CD14-positive monocyte (primary cell): ENCODE data around the gene TAS1R1. TPM values are rescaled to one million over a fixed set of nuclear protein-coding genes. Genes with fewer than 3 reads are reported as not detected.
A peak's percentile ranks its signal among the peaks of the same experiment; 100 is the strongest.

Experiments
- DNase-seq, 3 donors: peaks; one replicate each; pipeline ENCODE4 v3.0.0-alpha.2; 2011 to 2022
- H2AFZ ChIP-seq: 2 replicates; pipeline ENCODE4 v1.6.0; 2012; ENCODE audit warnings: mild to moderate bottlenecking, low read depth, low read length, inconsistent platforms; ENCODE audit not compliant: insufficient read depth, poor library complexity, severe bottlenecking
- H3K27ac ChIP-seq, 2 donors: 1 replicate in 1 of 2; 2 replicates in 1 of 2; pipeline ENCODE4 v1.5.1; 2012 to 2013; ENCODE audit warnings: low read length in 2 of 2, control low read depth in 1 of 2, inconsistent platforms in 1 of 2, low read depth in 1 of 2, mild to moderate bottlenecking in 1 of 2
- H3K27me3 ChIP-seq, 2 donors: one replicate each; pipeline versions ENCODE4 v1.6.0 to v1.6.1; 2011 to 2013; ENCODE audit warnings: low read length in 2 of 2; ENCODE audit not compliant: control insufficient read depth in 2 of 2, insufficient read depth in 2 of 2
- H3K36me3 ChIP-seq, 2 donors: replicated peaks in 1 of 2; 1 replicate in 1 of 2; 2 replicates in 1 of 2; pipeline versions ENCODE4 v1.5.1 to v1.6.1; 2012 to 2013; ENCODE audit warnings: low read length in 2 of 2, control low read depth in 1 of 2, inconsistent platforms in 1 of 2, mild to moderate bottlenecking in 1 of 2; ENCODE audit not compliant: insufficient read depth in 2 of 2, control insufficient read depth in 1 of 2
- H3K4me1 ChIP-seq, 2 donors: 1 replicate in 1 of 2; 2 replicates in 1 of 2; pipeline versions ENCODE4 v1.5.1 to v1.6.1; 2012 to 2013; ENCODE audit warnings: low read length in 2 of 2, control low read depth in 1 of 2, inconsistent platforms in 1 of 2, mild to moderate bottlenecking in 1 of 2, moderate library complexity in 1 of 2; ENCODE audit not compliant: insufficient read depth in 2 of 2, control insufficient read depth in 1 of 2
- H3K4me2 ChIP-seq: replicated peaks from 2 replicates; pipeline ENCODE3; 2012; ENCODE audit warnings: low read length, moderate library complexity, mild to moderate bottlenecking; ENCODE audit not compliant: poor library complexity, severe bottlenecking; ENCODE audit errors: extremely low read depth
- H3K4me3 ChIP-seq, 3 experiments: fragments of 200-600 bp in 1 of 3; sonication (generic) in 1 of 3; replicated peaks in 1 of 3; 1 replicate in 2 of 3; 2 replicates in 1 of 3; pipeline ENCODE4 v1.5.1; 2011 to 2013; ENCODE audit warnings: low read length in 3 of 3, mild to moderate bottlenecking in 3 of 3, control low read depth in 2 of 3, low read depth in 2 of 3, inconsistent platforms in 1 of 3, moderate library complexity in 1 of 3
- H3K79me2 ChIP-seq: 2 replicates; pipeline ENCODE4 v1.6.0; 2012; ENCODE audit warnings: mild to moderate bottlenecking, control low read depth, inconsistent platforms, low read length, moderate library complexity; ENCODE audit not compliant: insufficient read depth
- H3K9ac ChIP-seq: 2 replicates; pipeline ENCODE4 v1.6.0; 2017; ENCODE audit warnings: low read length, mild to moderate bottlenecking; ENCODE audit not compliant: insufficient read depth, poor library complexity, severe bottlenecking
- H3K9me3 ChIP-seq, 2 donors: replicated peaks in 1 of 2; 1 replicate in 1 of 2; 2 replicates in 1 of 2; pipeline versions ENCODE4 v1.5.1 to v1.6.1; 2012 to 2013; ENCODE audit warnings: low read length in 2 of 2, control low read depth in 1 of 2; ENCODE audit not compliant: control insufficient read depth in 1 of 2, insufficient read depth in 1 of 2
- H4K20me1 ChIP-seq: 2 replicates; pipeline ENCODE4 v1.6.0; 2012; ENCODE audit warnings: mild to moderate bottlenecking, low read length, control low read depth, moderate library complexity; ENCODE audit not compliant: insufficient read depth
- H3K27ac Mint-ChIP-seq, 7 donors: one replicate each; pipeline ENCODE4 v1.8.0; 2020; ENCODE audit warnings: mild to moderate bottlenecking in 7 of 7, mixed read lengths in 7 of 7, moderate library complexity in 6 of 7, inconsistent platforms in 2 of 7
- H3K27me3 Mint-ChIP-seq, 3 donors: one replicate each; pipeline ENCODE4 v1.8.0; 2021 to 2022; ENCODE audit warnings: low read depth in 3 of 3, mild to moderate bottlenecking in 3 of 3, mixed read lengths in 3 of 3, moderate library complexity in 3 of 3, inconsistent platforms in 1 of 3
- H3K36me3 Mint-ChIP-seq, 2 donors: one replicate each; pipeline ENCODE4 v1.8.0; 2020; ENCODE audit warnings: mixed read lengths in 2 of 2, inconsistent platforms in 1 of 2, mild to moderate bottlenecking in 1 of 2
- H3K4me1 Mint-ChIP-seq: one replicate; pipeline ENCODE4 v1.8.0; 2020; ENCODE audit warnings: mild to moderate bottlenecking, mixed read lengths
- H3K4me3 Mint-ChIP-seq, 2 donors: one replicate each; pipeline ENCODE4 v1.8.0; 2020; ENCODE audit warnings: mild to moderate bottlenecking in 2 of 2, mixed read lengths in 2 of 2, moderate library complexity in 1 of 2
- H3K9me3 Mint-ChIP-seq, 7 donors: one replicate each; pipeline ENCODE4 v1.8.0; 2020 to 2022; ENCODE audit warnings: mixed read lengths in 7 of 7, mild to moderate bottlenecking in 6 of 7, moderate library complexity in 6 of 7, inconsistent platforms in 2 of 7
- CTCF ChIP-seq: fragments of 200-600 bp; IDR thresholded peaks from one replicate; pipeline ENCODE4 v1.8.0; 2022; ENCODE audit warnings: antibody characterized with exemption, mild to moderate bottlenecking
- WGBS: methylation state at CpG from one replicate; pipeline ENCODE4 v1.1.5; 2013; ENCODE audit warnings: missing lambda C conversion rate; ENCODE audit not compliant: insufficient coverage; 5-methylcytosine and 5-hydroxymethylcytosine counted together
- intact Hi-C, 2 donors: fragments of 100-400 bp; cut with micrococcal nuclease; formaldehyde crosslinking; loops; one replicate each; pipeline versions ENCODE4 v1.15.0 to v1.15.1; 2023
- polyA plus RNA-seq, 3 donors: library from polyadenylated mRNA; depleted of rRNA in 1 of 3; unstranded in 2 of 3; stranded (reverse) in 1 of 3; fragments of 300-500 nt in 2 of 3; fragments of >200 nt in 1 of 3; fragmentation: Illumina TruSeq in 2 of 3; gene quantifications; 1 replicate in 2 of 3; 2 replicates in 1 of 3; pipeline ENCODE4 v1.2.3, GENCODE V29; 2012 to 2021

Gene TAS1R1
- polyA plus RNA-seq, 3 donors: not detected

- Histone ChIP-seq H2AFZ (no peak overlapping the region), H3K79me2 (peaks cover 49% of the 10 kb centered on the region), H3K4me1 (peaks cover 33 to 38% of the 10 kb centered on the region in 2 donors), H4K20me1 (peaks cover 84% of the 10 kb centered on the region), H3K4me3 (no peak overlapping the region), H3K4me2 (no peak overlapping the region), H3K9me3 (no peaks in the 10 kb centered on the region), H3K27me3 (no peaks in the 10 kb centered on the region), H3K27ac (no peak overlapping the region), H3K9ac (no peak overlapping the region), H3K36me3 (peaks cover 35 to 46% of the 10 kb centered on the region in 2 donors)
- H3K4me3 Mint-ChIP-seq: no peak overlapping the region
- peaks cover 39% of the 10 kb centered on the region for H3K4me1 Mint-ChIP-seq
- H3K27ac Mint-ChIP-seq: peak overlapping the region in 3 of 7 donors; percentile 32 to 57 (median 43)
- no peak for TF ChIP-seq CTCF
- intact Hi-C loops: loop anchor here in 1 of 2 donors (5.0 kb wide), 1 partner anchor 33 kb away; no protein-coding TSS in a partner anchor
- WGBS: 86% methylated on average over 18 of the region's 21 CpGs
- H3K36me3 Mint-ChIP-seq: peaks cover 31 to 37% of the 10 kb centered on the region in 2 donors
- H3K9me3 Mint-ChIP-seq: no peaks in the 10 kb centered on the region
- no peaks in the 10 kb centered on the region for H3K27me3 Mint-ChIP-seq
- peak in 1 of 3 donors; percentile 21 for DNase-seq
Measured at GRCh38 chr1:6584126-6585080, 29.3 kb downstream of the TAS1R1 start.

- peaks cover 43 to 54% of the 10 kb centered on the region in 2 donors for H3K36me3 ChIP-seq
- H3K9me3 ChIP-seq: no peaks in the 10 kb centered on the region
- Mint-ChIP-seq H3K27ac (peak overlapping the region in 1 of 7 donors; percentile 43), H3K36me3 (peaks cover 38 to 45% of the 10 kb centered on the region in 2 donors), H3K4me1 (peaks cover 41% of the 10 kb centered on the region), H3K9me3 (no peaks in the 10 kb centered on the region), H3K27me3 (no peaks in the 10 kb centered on the region), H3K4me3 (no peak overlapping the region)
- H4K20me1 ChIP-seq: peaks cover 92% of the 10 kb centered on the region
- 91% methylated on average over 10 of the region's 12 CpGs for WGBS
- H3K27ac ChIP-seq: no peak overlapping the region
- no peak overlapping the region for H3K4me2 ChIP-seq
- H3K9ac ChIP-seq: no peak overlapping the region
- peaks cover 32 to 37% of the 10 kb centered on the region in 2 donors for H3K4me1 ChIP-seq
- peak in 1 of 3 donors; percentile 8 for DNase-seq
- H3K27me3 ChIP-seq: no peaks in the 10 kb centered on the region
- no peak for TF ChIP-seq CTCF
- H2AFZ ChIP-seq: no peak overlapping the region
- intact Hi-C loops: no loop called here
- H3K79me2 ChIP-seq: peaks cover 44% of the 10 kb centered on the region
- H3K4me3 ChIP-seq: no peak overlapping the region
Measured at GRCh38 chr1:6585081-6585722, 30.1 kb downstream of the TAS1R1 start.
